Measurements from ENCODE around the gene FUT8. TPM values are rescaled to one million over a fixed set of nuclear protein-coding genes. Genes with fewer than 3 reads are reported as not detected.

FUT8 gene
- total and polyA plus RNA-seq, 2 of the 8 experiments (the other 6 are each of a cell fraction or from before 2014, with no cell fraction given) = 10.5 to 25.1 TPM

DNA sequence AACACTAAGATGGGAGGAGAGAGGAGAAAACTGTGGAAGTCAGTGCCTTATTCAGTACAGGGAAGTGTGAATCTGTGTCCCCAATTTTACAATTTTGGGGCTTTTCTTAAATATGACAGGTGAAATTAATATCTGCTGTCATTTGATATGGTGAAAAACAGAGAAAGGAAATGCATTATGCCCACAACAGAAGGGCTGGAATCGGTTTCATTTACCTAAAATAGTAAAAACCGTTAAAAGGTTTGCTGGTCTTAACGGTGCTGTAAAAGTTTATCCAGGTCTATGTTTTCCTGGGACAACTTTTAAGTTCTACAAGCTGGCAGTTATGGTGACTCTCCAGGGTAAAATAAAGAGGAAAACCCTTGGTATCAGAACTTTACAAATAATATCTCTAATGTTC lies 310.8 kb downstream of the FUT8 start:
- Histone ChIP-seq H2BK12ac (ENCODE audit: low read depth, low read length) (no peak overlapping the region), H3K18ac (ENCODE audit: extremely low read depth, low read length) (no peak overlapping the region), H3K79me1 (ENCODE audit: low read depth, low read length) (no peaks in the 10 kb centered on the region), H3K27ac (ENCODE audit: low read depth, low read length) (no peak overlapping the region), H3K79me2 (ENCODE audit: control insufficient read depth in 1 of 2, insufficient read depth in 2 of 2, low read length in 2 of 2) (no peaks in the 10 kb centered on the region), H3K4ac (replicated peaks; ENCODE audit: insufficient read length, low read depth, low read length) (no peak overlapping the region), H3K14ac (ENCODE audit: insufficient read length) (no peak overlapping the region), H2AFZ (ENCODE audit: low read length) (no peak overlapping the region), H3K4me3 (ENCODE audit: extremely low read depth in 1 of 4, insufficient read depth in 2 of 4, low read depth in 3 of 4, low read length in 4 of 4) (no peak overlapping the region), H3K36me3 (ENCODE audit: control insufficient read depth in 2 of 4, insufficient read depth in 4 of 4, low read length in 3 of 4) (peaks cover 0 to 3% (median 0%) of the 10 kb centered on the region in 4 experiments; a peak in 2 of 8 replicates), H4K91ac (replicated peaks; ENCODE audit: insufficient read length, low read length) (no peak overlapping the region), H3K4me2 (ENCODE audit: insufficient read depth in 1 of 2, low read depth in 2 of 2, low read length in 2 of 2) (no peak overlapping the region), H3K4me1 (replicated peaks in 1 of 4; ENCODE audit: control insufficient read depth in 3 of 4, insufficient read depth in 4 of 4, low read length in 3 of 4) (no peaks in the 10 kb centered on the region), H2BK120ac (replicated peaks; ENCODE audit: low read depth, low read length) (no peak overlapping the region), H3K9ac (replicated peaks in 1 of 4; ENCODE audit: extremely low read depth in 1 of 4, low read depth in 3 of 4, low read length in 3 of 4) (no peak overlapping the region), H2BK20ac (ENCODE audit: low read length) (no peak overlapping the region), H3K9me3 (ENCODE audit: insufficient read depth in 2 of 2, low read depth in 1 of 2, low read length in 1 of 2) (peaks cover 4 to 7% of the 10 kb centered on the region in 2 experiments; a peak in 2 of 4 replicates), H4K8ac (ENCODE audit: extremely low read depth, insufficient read depth, low read length) (no peak overlapping the region), H4K20me1 (replicated peaks in 1 of 2; ENCODE audit: control insufficient read depth in 1 of 2, insufficient read depth in 2 of 2, low read length in 2 of 2) (no peaks in the 10 kb centered on the region), H3K23me2 (ENCODE audit: low read depth, low read length) (no peaks in the 10 kb centered on the region), H3K27me3 (replicated peaks in 1 of 4; ENCODE audit: control insufficient read depth in 3 of 4, extremely low read depth in 1 of 4, insufficient read depth in 3 of 4, low read length in 3 of 4) (no peaks in the 10 kb centered on the region), H2BK5ac (ENCODE audit: low read depth, low read length) (no peak overlapping the region), H4K5ac (ENCODE audit: insufficient read length, low read depth, low read length) (no peak overlapping the region), H2AK5ac (ENCODE audit: low read depth, low read length) (no peak overlapping the region), H3K56ac (replicated peaks; ENCODE audit: insufficient read length, low read depth, low read length) (no peak overlapping the region), H2BK15ac (ENCODE audit: low read length) (no peak overlapping the region), H3K23ac (ENCODE audit: insufficient read length) (no peak overlapping the region)
- FAIRE-seq (no peak), DNase-seq (ENCODE audit: low read depth in 1 of 2, low spot score in 2 of 2) (no peak)
- ChIA-PET POLR2A (ENCODE audit: partially characterized antibody) (no interaction called here), CTCF (ENCODE audit: partially characterized antibody) (interaction anchor here (0.8 kb wide), 1 partner anchor 8 kb away, joined by 3 read pairs; no protein-coding TSS in a partner anchor)
- TF ChIP-seq SRF (IDR thresholded peaks at IDR 0.05; ENCODE audit: low read depth, low read length) (no peak), SAP30 (IDR thresholded peaks at IDR 0.05; ENCODE audit: insufficient read depth, insufficient replicate concordance, low read length) (no peak), SIRT6 (IDR thresholded peaks at IDR 0.05; ENCODE audit: low read length) (no peak), RNF2 (IDR thresholded peaks at IDR 0.05; ENCODE audit: borderline replicate concordance, low read depth, low read length, missing control alignments, poor library complexity, severe bottlenecking) (no peak), MAX (IDR thresholded peaks at IDR 0.05) (no peak), TCF12 (IDR thresholded peaks at IDR 0.05; ENCODE audit: low read depth, low read length) (no peak)
- 85% methylated on average over 3 of the region's 3 CpGs; no CpG with 5 or more reads in 1 of the 2 experiments for WGBS, 2 experiments (ENCODE audit: extremely low coverage in 1 of 2, insufficient coverage in 1 of 2, insufficient read length in 1 of 2, insufficient replicate concordance in 2 of 2, low coverage in 1 of 2, low lambda C conversion rate in 2 of 2, missing lambda C conversion rate in 1 of 2)

All from H1 (cell line).